Activated CD8-positive, alpha-beta memory T cell treated with anti-CD3 and anti-CD28 coated beads for 1 hour (primary cell): Measurements from ENCODE around the gene ONECUT1.

Experiments
- DNase-seq, 2 donors: peaks; one replicate each; pipeline ENCODE4 v3.0.0-alpha.2; 2020; ENCODE audit warnings: low read depth in 1 of 2; ENCODE audit errors: extremely low read depth in 1 of 2

Gene ONECUT1

GRCh38 chr15:52783929-52784798 is 6.0 kb downstream of the ONECUT1 start:
- DNase-seq, result peak in 1 of 2 donors; percentile 17

- DNase-seq, result no peak
Observed at GRCh38 chr15:52783191-52783829, 6.8 kb downstream of the ONECUT1 start.

DNA sequence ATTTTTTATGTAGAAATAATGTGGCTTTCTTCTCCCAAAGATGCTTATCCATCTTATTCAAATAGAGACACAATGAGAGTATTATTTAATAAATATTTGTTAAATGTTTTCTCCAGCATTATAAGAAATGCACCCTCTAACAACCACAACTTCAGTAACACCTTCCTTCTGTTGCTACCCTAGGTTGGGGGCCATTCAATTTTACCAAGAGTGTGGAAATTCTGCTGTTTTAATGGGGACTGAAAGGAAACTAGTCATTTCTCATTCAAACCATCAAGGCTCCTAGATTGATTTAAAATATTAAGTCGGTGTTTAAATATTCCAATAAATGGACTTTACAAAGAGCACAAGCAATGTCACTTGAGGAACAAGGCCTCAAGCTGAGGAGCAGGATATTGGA is 7.6 kb downstream of the ONECUT1 start:
- DNase-seq, result no peak

DNA sequence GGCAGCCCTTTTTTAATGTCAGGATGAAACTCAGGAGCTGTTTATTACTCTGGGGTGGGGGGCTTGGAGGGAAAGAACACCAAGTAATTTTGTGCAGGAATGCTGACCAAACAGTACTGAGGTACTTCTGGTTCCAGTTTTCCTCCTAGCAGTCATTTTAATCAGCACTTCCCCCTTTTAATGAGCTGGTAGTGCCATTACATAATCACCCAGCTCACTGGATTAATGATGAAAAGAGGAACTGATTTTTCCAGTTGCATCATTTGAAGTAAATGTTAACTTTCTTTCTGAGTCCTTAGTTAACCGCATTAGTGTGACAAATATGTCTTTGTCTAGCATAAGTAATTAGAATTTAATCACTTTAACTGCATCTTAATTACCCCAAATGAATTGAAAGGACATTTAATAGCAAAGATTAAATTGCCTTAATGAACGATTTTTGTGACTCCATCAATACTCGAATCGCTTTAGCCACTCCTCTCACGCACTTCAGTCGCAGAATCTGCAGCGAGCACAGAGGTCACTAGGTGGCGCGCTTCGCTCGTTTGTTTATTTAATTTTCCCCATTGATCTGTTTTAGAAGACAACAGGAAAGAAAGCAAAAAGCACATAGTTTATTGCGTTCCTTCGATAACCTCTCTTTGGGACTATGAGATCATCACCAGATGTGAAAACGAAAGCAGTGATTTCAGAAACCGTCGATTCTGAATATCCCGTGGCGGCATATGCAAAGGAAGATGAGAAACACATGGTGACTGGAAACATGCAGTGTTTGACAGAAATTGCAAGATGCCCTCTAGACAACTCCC is 9.8 kb downstream of the ONECUT1 start:
- DNase-seq, result peak; percentile 8 to 36

GRCh38 chr15:52778457-52778856 is 11.7 kb downstream of the ONECUT1 start:
- DNase-seq, result no peak

DNA sequence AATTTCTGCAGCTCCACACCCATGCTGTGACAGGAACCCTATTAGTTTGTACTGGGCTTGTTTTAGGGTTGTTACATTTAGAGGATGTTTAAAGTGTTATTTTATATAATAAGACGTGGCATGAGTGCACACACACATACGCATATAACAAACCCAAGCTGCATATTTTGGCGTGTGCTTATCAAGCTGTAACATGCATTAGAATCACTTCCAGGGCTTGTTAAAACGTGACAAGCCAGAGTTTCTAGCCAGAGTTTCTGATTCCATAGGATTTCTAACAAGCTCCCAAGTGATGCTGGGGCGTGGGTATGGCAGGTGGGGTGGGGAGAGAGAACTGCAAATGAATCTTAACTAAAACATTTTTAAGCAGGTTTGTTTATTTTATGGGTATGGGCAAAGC is 17.4 kb downstream of the ONECUT1 start:
- DNase-seq, result no peak

- no peak for DNase-seq
Observed at GRCh38 chr15:52765785-52766184, 24.4 kb downstream of the ONECUT1 start.

DNA sequence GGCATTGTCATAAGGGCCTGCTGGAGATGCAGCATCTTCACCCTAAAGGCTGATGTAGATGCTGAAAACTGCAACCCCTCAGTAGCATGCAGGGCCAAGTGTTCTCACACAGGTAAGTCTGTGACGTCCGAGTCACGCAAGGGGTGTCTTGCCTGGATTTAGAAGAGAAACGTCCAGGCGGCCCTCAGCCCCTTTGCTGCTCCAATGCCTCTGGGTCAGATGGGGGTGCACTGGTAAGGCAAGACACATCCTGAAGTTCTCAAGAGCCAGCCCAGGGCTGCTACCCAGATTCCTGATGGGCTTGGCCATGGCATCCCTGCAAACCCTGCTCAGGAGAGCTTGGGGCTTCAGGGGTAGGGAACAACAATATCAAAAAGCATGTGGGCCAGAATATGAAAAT is 25.4 kb downstream of the ONECUT1 start:
- DNase-seq, result no peak

DNA sequence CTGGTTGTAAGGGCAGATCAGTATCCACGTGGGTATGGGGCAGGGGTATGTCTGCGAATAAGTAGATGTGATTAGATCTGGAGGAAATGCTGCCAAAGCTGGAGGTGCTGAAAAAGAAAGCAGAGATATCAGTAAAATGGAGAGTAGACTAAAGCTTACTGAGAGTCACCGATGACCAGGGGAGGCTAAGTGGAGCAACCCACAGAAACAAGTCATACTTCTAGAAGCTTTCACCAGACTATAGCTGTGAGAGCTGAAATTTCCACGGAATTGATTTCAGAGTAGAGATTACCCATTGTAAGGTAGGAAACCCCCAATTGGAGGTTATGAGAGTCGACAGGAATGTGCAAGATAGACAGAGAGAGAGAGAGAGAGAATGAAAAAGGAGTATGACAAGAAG is 27.5 kb downstream of the ONECUT1 start:
- DNase-seq, result no peak

DNA sequence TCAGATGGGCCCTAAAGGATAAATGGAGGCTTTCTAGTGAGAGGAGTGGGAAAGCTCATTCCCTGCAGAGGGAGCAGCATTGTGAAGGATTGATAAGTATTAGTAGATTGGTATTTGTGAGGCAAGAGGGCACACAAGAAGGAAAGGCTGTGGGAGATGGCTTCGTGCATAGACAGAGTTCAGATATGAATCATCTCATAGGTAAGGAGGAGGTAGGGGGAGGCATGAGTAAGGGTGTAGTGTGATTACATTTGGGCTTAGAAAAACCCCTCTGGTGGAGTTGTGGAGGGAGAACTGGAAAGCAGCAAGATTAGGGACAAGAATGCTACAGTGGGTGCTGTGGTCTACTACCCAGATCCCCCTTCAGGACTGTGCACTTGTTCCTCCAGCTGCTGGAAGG is 29.6 kb downstream of the ONECUT1 start:
- no peak for DNase-seq

DNA sequence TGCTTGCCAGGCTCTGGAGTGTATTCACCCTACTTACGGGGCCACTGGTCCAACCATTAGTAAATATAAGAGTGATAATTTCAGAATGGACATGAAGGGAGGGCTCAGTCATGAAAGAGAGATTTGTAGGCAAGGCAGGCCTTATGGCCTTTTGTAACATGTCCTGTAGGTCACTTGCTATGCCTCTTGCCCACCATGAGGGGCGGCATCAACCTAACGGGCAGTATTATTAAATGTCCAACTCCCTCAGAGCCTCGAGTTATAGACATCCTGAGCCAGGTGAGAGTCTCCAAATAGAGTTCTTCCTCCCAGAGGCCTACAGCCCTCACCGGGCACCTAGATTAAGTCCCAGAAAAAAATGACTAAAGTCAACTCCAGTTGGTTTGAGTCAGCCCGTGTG is 30.2 kb downstream of the ONECUT1 start:
- DNase-seq, result no peak

DNA sequence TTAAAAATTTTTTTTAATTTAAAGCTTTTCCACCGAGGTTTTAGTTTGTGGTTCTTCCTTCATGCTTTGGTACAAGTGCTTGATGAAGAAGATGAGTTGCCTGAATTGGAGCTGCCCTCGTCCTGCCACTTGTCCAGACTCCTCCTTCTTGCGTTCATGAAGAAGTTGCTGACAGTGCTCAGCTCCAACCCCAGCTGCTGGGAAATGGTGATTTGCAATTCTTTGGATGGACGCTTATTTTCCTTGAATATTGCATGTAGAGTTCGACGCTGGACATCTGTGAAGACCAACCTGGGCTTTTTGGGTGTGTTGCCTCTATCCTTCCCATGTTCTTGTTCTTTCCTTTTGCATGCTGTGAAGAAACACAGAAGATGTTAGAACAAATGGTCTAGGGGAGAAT is 32.6 kb downstream of the ONECUT1 start:
- DNase-seq, result no peak

GRCh38 chr15:52751522-52751921 is 38.6 kb downstream of the ONECUT1 start:
- no peak for DNase-seq

DNA sequence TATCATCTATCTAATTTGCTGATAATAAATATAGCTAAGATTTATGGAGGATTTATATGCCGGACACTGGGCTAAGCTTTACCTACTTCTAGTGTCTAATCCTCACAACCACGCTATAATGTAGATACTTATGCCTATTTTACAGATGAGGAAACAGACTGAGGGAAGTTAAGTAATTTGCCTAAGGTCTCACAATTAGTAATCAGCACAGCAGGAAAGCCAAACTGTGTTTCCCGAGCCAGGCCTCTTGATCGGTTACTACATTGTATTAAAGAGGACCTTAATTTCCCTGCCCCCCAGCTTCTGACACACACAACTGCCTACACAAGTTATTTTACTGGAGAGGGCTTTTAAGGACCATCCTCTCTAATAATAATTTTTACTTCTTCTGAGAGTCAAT is 40.9 kb downstream of the ONECUT1 start:
- DNase-seq, result no peak

- DNase-seq, result no peak
Observed at GRCh38 chr15:52746162-52746757, 43.9 kb downstream of the ONECUT1 start.

DNA sequence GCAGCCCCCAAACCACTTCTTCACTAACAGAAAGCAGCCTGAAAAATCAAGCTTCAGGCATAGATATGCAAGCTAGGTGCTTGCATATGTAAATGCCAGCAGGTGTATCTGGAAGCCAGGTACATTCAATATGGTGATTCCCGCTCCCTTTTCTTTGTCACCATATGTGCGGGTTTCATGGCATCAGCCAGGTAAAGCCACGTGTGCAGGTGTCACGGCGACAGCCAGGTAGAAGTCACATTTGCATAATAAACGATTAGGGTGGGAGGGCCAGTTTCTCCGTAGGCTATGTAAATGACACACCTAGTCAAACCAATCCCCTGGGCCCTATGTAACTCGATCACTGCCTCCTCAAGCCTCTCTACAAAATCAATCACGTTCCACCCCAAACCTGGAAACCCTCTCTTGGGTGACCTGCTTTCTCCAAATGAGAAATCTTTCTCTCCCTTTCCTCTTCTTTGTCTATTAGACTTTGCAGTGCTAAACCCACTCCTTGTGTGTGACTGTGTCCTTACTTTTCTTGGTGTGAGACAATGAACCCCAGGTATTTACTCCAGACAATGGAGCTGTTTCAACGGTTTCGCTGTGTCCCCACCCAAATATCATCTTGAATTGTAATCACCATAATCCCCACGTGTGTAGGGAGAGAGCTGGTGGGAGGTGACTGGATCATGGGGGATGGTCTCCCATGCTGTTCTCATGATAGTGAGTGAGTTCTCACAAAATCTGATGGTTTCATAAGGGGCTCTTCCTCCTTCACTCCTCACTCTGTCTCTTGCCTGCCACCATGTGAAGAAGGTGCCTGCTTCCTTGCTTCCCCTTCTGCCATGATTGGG is 44.6 kb downstream of the ONECUT1 start:
- DNase-seq, result no peak

GRCh38 chr15:52738311-52738710 is 51.8 kb downstream of the ONECUT1 start:
- DNase-seq, result no peak

- DNase-seq, result no peak
Observed at GRCh38 chr15:52737720-52738119, 52.4 kb downstream of the ONECUT1 start.

DNA sequence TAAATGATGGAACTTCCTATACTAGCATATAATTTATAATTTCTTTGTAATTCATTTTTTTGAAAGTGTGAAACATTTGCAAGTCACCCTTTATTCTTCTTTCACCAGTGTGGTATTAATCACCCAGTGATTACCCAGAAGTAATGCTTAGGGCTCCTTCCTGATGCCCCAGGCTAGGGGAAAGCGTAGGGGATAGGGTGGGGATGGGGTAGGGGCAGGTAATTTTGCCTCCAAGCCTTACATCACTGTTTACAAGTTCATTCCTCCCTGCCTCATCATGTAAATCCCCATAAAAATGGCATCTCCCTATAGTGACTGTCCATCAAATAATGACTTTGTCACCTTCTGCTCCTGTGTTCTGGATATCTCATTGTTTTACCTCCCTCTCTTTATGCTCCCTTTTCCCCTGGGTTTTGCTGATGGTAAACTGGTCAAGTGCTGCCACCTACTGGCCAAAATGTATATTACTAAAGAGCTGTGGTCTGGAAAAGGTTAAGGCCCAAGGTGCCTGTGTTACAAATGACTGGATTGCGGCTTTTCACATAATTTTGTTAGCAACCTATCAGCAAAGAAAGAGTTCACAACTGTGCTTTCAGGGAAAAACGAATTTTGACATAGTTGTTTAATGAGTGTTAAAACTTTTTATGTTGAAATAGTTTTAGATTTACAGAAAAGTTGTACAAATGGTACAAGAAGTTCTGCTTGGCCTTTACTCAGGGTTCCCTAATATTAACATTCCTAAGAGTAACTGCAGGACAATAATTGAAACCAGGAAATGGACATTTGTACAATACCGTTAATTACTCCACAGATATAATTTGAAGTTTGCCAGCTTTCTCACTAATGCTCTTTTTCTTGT is 54.7 kb downstream of the ONECUT1 start:
- DNase-seq, result peak; percentile 37 to 50
